Nephron (organoid): Measurements from ENCODE around the gene DPP6.

Source experiments
- H3K27ac Mint-ChIP-seq, 3 experiments: 2 replicates each; pipeline ENCODE4 v1.8.0; 2020; ENCODE audit warnings: mixed read lengths in 3 of 3, mild to moderate bottlenecking in 2 of 3, moderate library complexity in 1 of 3
- H3K27me3 Mint-ChIP-seq: 2 replicates; pipeline ENCODE4 v1.8.0; 2021; ENCODE audit warnings: low read depth, mild to moderate bottlenecking, moderate library complexity, mixed read lengths
- H3K36me3 Mint-ChIP-seq: 2 replicates; pipeline ENCODE4 v1.8.0; 2020; ENCODE audit warnings: low read depth, mixed read lengths
- H3K4me1 Mint-ChIP-seq: 2 replicates; pipeline ENCODE4 v1.8.0; 2020; ENCODE audit warnings: mixed read lengths
- H3K4me3 Mint-ChIP-seq, 3 experiments: 2 replicates each; pipeline ENCODE4 v1.8.0; 2020; ENCODE audit warnings: mild to moderate bottlenecking in 3 of 3, mixed read lengths in 3 of 3, moderate library complexity in 2 of 3
- H3K9me3 Mint-ChIP-seq: 2 replicates; pipeline ENCODE4 v1.8.0; 2020; ENCODE audit warnings: mixed read lengths
- TF ChIP-seq, protein P1 (sequence below), 3 experiments: fragments of 200-600 bp; sonication (generic); IDR thresholded peaks; one replicate each; pipeline ENCODE4 v1.5.0; 2021; ENCODE audit warnings: antibody characterized with exemption in 3 of 3; ENCODE audit not compliant: unreplicated experiment in 3 of 3

Gene DPP6

DNA sequence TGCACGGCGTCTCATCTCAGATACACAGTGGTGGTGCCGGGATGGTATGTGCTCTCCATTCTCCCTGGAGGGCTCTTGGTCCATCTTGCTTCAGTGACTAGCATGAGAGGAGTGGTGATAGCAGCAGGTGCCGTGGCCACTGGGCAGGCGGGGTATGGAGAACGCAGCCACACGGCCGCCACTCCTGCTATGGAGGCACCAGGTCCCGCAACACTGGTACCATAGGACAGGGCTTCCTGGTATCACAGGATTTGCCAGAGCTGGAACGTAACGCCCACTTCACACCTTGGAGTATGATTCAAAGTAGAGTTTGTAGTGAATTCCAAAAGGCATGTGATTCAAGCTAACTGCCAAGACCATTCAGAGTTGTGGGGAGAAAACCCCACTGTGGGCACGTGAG, 284.1 kb downstream of the DPP6 start:
- no peaks in the 10 kb centered on the region for H3K36me3 Mint-ChIP-seq
- H3K27ac Mint-ChIP-seq: no peak overlapping the region
- H3K4me3 Mint-ChIP-seq: no peak overlapping the region
- TF ChIP-seq, protein P1, sequence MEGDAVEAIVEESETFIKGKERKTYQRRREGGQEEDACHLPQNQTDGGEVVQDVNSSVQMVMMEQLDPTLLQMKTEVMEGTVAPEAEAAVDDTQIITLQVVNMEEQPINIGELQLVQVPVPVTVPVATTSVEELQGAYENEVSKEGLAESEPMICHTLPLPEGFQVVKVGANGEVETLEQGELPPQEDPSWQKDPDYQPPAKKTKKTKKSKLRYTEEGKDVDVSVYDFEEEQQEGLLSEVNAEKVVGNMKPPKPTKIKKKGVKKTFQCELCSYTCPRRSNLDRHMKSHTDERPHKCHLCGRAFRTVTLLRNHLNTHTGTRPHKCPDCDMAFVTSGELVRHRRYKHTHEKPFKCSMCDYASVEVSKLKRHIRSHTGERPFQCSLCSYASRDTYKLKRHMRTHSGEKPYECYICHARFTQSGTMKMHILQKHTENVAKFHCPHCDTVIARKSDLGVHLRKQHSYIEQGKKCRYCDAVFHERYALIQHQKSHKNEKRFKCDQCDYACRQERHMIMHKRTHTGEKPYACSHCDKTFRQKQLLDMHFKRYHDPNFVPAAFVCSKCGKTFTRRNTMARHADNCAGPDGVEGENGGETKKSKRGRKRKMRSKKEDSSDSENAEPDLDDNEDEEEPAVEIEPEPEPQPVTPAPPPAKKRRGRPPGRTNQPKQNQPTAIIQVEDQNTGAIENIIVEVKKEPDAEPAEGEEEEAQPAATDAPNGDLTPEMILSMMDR (IDR thresholded peaks at IDR 0.05; ENCODE audit: unreplicated experiment in 3 of 3): no peak
- peaks cover 16% of the 10 kb centered on the region for H3K27me3 Mint-ChIP-seq
- H3K4me1 Mint-ChIP-seq: no peaks in the 10 kb centered on the region
- H3K9me3 Mint-ChIP-seq: no peaks in the 10 kb centered on the region

DNA sequence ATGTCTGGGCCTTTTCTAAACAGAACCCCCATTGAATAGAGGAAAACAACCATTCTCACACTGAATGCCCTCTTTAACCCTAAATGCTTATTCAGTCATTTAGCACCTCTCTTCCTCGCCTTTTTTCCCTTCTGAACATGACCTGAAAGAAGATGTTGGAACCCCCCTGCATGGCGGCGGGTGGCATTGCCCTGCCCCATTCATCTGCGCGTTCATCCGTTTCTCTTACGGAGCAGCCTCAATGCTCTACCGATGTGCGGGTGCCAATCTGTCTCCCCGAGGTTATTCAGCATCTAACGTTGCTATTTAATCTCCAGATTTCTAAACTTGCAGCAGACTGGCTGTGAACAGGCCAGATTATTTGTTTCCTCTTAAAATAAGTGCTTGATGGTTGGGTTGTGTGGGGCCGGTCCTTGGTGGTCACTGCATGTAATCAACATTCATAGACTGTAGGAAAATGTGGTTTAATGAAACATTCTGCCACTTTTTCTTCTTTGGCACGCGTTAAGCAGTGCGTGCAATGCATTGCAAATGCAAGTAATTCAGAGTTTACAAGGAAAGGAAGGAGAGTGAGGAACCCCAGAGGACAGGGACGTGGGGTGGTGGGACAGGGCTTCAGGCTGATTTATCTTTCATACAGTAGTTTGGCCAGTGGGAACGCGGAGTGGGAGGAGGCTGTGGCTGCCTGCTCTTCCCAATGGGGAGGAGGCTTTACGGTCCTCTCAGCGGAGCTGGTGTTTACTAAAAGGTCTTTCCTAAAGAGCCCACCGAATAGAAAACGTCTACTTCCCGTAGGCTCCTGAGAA, 286.7 kb downstream of the DPP6 start:
- no peaks in the 10 kb centered on the region for H3K9me3 Mint-ChIP-seq
- H3K27ac Mint-ChIP-seq: no peak overlapping the region
- H3K4me1 Mint-ChIP-seq: no peaks in the 10 kb centered on the region
- H3K27me3 Mint-ChIP-seq: peaks cover 16% of the 10 kb centered on the region
- H3K36me3 Mint-ChIP-seq: no peaks in the 10 kb centered on the region
- TF ChIP-seq, protein P1 (IDR thresholded peaks at IDR 0.05; ENCODE audit: unreplicated experiment in 3 of 3): no peak
- H3K4me3 Mint-ChIP-seq: no peak overlapping the region

DNA sequence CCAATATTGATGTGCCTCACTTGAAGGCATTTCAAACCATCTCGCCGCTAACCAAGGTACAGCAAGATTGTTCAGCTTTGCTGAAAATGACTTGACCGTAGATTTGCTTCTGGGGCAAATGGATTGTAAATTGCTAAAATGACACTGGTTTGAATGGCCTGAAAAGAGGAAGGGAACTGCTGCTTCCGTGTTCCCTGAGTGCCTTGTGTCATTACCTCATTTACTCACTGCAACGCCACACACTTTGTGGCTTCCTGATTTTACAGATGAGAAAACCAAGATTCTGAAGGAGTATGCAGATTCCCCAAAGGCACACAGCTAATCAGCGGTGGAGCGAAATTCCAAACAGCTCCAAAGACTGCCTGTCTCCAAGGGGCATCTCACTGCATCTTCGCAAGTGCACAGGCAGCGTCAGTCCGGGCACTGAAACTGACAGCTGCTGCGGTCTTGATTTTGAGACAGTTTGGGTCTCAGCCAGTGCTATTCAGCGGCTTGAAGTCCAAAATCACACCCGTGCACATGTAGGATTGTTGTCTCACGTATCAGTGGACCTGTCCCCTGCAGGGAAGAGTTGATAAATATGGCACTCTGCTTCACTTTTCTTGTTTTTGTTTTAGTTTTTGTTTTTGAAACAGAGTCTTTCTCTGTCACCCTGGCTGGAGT, 290.9 kb downstream of the DPP6 start:
- Mint-ChIP-seq H3K4me1 (no peaks in the 10 kb centered on the region), H3K27me3 (peaks cover 4% of the 10 kb centered on the region), H3K27ac (no peak overlapping the region), H3K36me3 (no peaks in the 10 kb centered on the region), H3K4me3 (no peak overlapping the region), H3K9me3 (no peaks in the 10 kb centered on the region)
- TF ChIP-seq, protein P1 (IDR thresholded peaks at IDR 0.05; ENCODE audit: unreplicated experiment in 3 of 3): no peak

DNA sequence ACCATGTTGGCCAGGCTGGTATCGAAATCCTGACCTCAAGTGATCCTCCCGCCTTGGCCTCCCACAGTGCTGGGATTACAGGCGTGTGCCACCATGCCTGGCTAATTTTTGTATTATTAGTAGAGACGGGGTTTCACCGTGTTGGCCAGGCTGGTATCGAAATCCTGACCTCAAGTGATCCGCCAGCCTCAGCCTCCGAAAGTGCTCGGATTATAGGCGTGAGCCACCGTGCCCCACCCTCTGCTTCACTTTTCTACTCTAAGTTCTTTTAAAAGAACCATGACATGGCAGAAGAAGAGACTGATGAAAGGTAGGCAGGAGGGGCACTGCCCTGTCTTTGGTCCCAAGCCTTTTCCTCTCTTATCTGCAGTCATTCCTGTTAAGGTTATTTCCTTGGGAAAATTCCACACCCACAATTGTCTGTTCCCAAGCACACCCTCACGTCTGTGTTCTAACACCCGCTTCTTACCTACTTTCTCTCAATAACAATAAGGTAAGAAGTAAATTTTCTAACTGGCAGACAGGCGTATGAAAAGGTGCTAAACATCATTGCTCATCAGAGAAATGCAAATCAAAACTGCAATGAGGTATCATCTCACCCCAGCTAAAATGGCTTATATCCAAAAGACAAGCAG, 291.7 kb downstream of the DPP6 start:
- Mint-ChIP-seq H3K36me3 (no peaks in the 10 kb centered on the region), H3K27me3 (peaks cover 4% of the 10 kb centered on the region), H3K27ac (no peak overlapping the region), H3K4me1 (no peaks in the 10 kb centered on the region), H3K9me3 (no peaks in the 10 kb centered on the region), H3K4me3 (no peak overlapping the region)
- TF ChIP-seq, protein P1 (IDR thresholded peaks at IDR 0.05; ENCODE audit: unreplicated experiment in 3 of 3): no peak

DNA sequence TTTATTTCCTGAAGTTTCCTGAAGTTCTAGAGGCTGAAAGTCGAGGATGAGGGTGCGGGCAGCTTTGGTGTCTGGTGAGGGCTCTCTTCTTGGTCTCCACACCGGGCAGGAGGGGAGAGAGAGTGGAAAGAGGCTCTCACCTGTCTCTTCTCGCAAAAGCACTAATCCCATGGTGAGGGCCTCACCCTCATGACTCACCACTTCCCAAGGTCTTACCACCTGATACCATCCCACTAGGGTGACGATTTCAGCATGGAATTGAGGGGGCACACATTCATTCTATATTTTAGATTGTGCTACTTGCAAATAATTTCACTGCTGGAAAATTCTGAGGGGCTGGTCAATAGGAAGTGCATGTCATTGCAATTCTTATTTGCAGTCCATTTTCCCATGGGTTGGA, 292.9 kb downstream of the DPP6 start:
- no peak overlapping the region for H3K27ac Mint-ChIP-seq
- H3K27me3 Mint-ChIP-seq: no peaks in the 10 kb centered on the region
- no peaks in the 10 kb centered on the region for H3K36me3 Mint-ChIP-seq
- TF ChIP-seq, protein P1 (IDR thresholded peaks at IDR 0.05; ENCODE audit: unreplicated experiment in 3 of 3): no peak
- no peaks in the 10 kb centered on the region for H3K9me3 Mint-ChIP-seq
- H3K4me3 Mint-ChIP-seq: no peak overlapping the region
- no peaks in the 10 kb centered on the region for H3K4me1 Mint-ChIP-seq
